IMR-90 (cell line): ENCODE measurements around the gene SLC2A13.

Experiments
- BHLHE40 ChIP-seq: fragments of 150-350 bp; IDR thresholded peaks from 2 replicates; pipeline ENCODE4 v1.6.1; 2016; ENCODE audit warnings: mild to moderate bottlenecking, low read depth, low read length
- CEBPB ChIP-seq: IDR thresholded peaks from 2 replicates; pipeline ENCODE4 v1.6.1; 2012; ENCODE audit warnings: low read depth, low read length, improper control_type of control experiment
- CTCF ChIP-seq: conservative IDR thresholded peaks from 2 replicates; pipeline ENCODE4 v1.5.1; 2012; ENCODE audit warnings: mild to moderate bottlenecking, low read depth, low read length, improper control_type of control experiment
- MAZ ChIP-seq: IDR thresholded peaks from 2 replicates; pipeline ENCODE4 v1.6.1; 2012; ENCODE audit warnings: low read depth, mild to moderate bottlenecking, low read length, improper control_type of control experiment, moderate library complexity, borderline replicate concordance
- POLR2A ChIP-seq: IDR thresholded peaks from 2 replicates; pipeline ENCODE4 v1.6.1; 2012; ENCODE audit warnings: mild to moderate bottlenecking, low read depth, low read length

DNA sequence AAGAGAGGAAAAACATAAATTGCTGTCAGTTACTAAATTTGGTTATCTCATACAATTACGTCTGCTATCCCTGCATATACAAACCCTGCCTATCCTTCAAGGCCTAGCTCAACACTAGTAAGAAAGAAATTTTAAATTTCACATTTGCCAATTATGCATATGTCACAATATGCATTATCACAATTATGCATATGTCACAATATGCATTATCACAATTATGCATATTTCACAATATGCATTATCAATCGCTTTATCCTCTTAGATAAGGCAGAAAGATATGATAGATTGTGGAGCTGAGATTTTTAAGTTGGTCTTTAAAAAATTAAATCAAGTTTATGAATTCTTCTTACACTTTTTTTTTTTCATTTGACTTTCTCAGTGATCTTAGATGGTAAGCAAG, 291.3 kb downstream of the SLC2A13 start:
- TF ChIP-seq CEBPB: peak; percentile 72
- no peak for TF ChIP-seq CTCF
- TF ChIP-seq POLR2A: no peak
- no peak for TF ChIP-seq MAZ
- no peak for TF ChIP-seq BHLHE40
